Forelimb muscle (tissue), 1 donor: ENCODE measurements around the gene EFNA5. TPM values are rescaled to one million over a fixed set of nuclear protein-coding genes. Genes with fewer than 3 reads are reported as not detected.

Experiments
- DNase-seq: peaks from one replicate; pipeline ENCODE4 v3.0.0-alpha.2; 2013; ENCODE audit warnings: low read depth
- polyA plus RNA-seq: library from polyadenylated mRNA; unstranded; fragments of 120-200 nt; gene quantifications from one replicate; pipeline ENCODE4 v1.2.1, GENCODE V29; 2013; ENCODE audit not compliant: insufficient read length

EFNA5 gene
- 3.0 TPM for polyA plus RNA-seq

DNA sequence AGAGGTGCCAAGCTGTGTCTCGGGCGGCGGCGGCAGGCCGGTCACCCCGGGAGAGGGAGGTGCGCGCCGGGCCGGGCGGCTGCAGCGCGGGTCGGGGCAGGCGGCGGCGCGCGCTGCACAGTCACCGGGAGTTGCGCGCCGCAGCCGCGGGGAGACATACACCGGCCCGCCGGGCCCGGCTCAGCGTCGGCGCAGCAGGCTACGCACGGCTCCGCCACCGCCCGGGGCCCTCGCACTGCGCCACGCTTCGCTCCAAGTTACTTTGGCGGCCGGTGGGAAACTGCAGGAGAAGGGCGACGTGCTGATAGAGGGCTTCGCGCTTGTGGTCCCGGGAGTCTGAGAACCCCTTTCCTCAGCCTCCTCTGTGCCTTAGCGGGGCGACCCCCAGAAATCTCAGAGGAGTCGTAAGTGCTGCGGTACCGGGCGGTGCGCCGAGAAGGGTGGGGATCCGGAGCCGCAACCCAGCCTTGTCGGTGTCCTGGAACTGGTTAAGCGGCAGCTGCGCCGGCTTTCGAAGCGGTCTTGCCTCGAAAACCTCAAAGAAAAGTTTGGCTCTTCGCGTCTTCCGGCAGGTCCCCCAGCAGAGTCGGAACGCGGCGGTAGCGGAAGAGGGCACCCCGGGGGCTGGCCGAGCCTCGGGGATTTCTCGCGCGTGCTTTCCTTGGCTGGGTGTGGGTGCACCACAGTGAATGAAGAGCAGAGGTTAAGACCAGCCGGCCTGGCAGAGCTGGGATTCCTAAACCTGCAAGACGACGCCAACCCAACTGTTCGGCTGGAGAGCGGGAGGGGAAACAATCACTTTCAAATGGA lies at the start of gene EFNA5:
TSS of gene EFNA5 (minus strand) at position 6 of the 810 bp plus-strand sequence.
- DNase-seq = no peak

GRCh38 chr5:107719034-107719606 lies 48.4 kb upstream of the EFNA5 start:
- no peak for DNase-seq

DNA sequence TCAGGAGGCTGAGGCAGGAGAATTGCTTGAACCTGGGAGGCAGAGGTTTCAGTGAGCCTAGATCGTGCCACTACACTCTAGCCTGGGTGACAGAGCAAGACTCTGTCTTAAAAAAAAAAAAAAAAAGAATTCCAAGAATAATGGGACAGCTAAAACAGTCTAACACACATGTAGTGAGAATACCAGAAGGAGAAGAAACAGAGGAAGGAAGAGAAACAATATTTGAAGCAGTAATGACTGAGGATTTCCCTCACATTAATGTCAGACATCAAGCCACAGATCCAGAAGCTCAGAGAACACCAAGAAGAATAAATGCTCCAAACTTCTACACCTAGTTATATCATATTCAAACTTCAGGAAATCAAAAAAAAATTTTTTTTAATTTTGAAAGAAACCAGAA lies 47.1 kb upstream of the EFNA5 start:
- DNase-seq = no peak

GRCh38 chr5:107713228-107713627 lies 42.5 kb upstream of the EFNA5 start:
- no peak for DNase-seq

GRCh38 chr5:107712359-107712870 lies 41.7 kb upstream of the EFNA5 start:
- no peak for DNase-seq

- no peak for DNase-seq
Measured at GRCh38 chr5:107705402-107706014, 34.8 kb upstream of the EFNA5 start.

DNA sequence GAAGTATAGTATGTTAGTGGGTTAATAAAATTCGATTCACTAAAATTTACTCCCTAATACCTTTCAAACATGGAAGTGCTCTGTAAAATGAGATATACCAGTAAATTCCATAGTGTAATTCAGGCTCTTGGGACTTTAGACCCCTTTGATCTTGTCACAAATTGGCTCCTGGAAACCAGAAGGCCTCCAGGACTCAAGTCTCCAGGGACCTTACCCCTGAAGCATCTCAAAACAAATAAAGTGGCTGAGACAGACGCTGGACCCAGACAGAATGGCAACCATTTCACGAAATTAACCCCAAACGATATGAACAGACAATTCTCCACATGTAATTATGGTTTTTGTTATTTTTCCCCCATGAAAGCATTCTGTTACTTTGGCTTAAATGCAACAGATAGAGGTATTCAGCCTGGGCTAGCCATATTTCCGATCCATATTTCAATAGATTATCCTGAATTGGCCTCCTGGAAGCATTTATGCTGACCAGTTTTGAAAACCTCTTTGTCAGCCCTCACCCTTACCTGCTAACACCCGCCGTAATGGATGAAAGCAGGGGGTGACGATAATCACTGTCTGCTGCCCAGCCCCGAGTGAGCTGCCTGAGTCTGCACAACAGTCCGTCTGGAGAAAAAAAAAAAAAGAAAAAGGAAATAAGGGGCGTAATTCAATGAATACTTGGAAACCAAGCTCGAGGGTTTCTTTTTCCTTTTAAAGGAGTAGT lies 34.1 kb upstream of the EFNA5 start:
- DNase-seq = no peak

DNA sequence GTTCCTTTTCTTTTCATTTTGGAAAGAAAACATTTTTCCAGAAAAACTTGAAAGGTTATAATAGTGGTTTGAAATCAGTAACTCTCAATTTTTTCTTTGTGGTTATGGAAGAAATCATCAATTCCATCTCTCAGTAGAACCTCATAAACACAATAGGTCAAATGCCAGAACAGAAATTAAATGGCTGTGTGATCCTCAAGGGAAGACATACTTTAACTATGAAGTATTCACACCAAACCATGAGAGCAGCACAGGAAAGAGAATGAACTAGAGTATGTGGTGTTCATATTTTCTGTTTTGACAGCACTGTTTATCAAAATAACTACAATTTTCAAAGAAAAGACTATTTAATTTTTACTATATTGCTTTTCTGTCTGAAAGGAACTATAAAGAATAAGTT lies 29.7 kb upstream of the EFNA5 start:
- DNase-seq = no peak

GRCh38 chr5:107699425-107699824 lies 28.7 kb upstream of the EFNA5 start:
- DNase-seq = no peak

DNA sequence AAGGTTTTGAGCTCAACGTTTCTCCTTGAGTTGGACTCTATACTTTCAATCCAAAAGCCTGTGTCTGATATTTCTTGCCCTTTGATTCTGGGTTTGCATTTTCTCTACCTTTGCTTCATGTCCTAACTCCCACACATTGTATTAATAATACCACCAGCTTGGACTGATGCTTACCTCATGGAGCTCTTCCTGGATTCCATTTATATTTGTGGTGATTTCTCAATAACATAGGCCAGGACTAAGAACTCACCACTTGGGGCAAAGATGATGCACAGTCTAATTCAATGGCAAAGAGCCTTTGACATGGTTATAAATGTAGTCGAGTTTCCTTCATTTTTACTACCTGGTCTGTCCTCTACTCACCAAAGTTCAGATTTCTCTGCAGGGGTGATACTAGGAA lies 27.5 kb upstream of the EFNA5 start:
- DNase-seq = no peak

DNA sequence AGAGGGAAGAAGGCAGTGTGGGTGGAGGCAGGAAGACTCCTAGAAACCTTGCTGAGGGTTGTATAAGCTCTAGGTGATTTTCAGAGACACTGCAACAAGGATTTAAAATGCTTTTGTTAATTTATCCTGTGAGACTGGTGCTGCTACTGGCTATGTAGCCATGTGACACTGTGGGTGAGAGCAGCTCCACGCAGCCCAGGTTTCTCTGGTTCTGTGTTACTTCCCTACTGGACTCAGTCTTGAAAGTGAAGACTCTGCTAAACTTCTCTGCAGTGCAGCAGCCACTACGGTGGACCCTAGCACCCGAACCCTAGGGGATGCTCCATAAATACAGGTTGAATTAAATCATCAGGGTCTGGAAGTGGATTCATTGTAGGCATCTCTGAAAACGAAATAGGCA lies 25.8 kb upstream of the EFNA5 start:
- DNase-seq = no peak

- no peak for DNase-seq
Measured at GRCh38 chr5:107696080-107696479, 25.3 kb upstream of the EFNA5 start.

DNA sequence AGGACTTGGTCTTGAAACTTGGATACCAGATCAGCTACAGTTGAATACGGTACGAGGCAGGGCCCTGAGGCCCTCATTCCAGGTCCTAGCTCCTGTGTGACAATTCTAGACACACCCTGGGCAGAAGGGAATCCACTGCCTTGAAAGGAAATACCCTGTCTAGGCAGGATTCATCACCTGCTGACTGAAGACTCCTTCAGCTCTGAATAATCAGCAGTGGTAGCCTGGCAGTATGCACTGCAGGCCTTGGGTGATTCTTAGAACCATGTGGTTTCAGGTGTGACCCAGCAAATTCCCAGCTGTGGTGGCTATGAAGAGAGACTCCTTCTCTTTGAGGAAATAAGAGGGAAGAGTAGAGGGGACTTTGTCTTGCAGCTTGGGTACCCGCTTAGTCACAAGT lies 17.2 kb upstream of the EFNA5 start:
- DNase-seq = no peak

- DNase-seq = no peak
Measured at GRCh38 chr5:107687404-107687803, 16.7 kb upstream of the EFNA5 start.

- no peak for DNase-seq
Measured at GRCh38 chr5:107682533-107682932, 11.8 kb upstream of the EFNA5 start.

GRCh38 chr5:107680799-107681198 lies 10.1 kb upstream of the EFNA5 start:
- no peak for DNase-seq

- no peak for DNase-seq
Measured at GRCh38 chr5:107680099-107680498, 9.4 kb upstream of the EFNA5 start.

DNA sequence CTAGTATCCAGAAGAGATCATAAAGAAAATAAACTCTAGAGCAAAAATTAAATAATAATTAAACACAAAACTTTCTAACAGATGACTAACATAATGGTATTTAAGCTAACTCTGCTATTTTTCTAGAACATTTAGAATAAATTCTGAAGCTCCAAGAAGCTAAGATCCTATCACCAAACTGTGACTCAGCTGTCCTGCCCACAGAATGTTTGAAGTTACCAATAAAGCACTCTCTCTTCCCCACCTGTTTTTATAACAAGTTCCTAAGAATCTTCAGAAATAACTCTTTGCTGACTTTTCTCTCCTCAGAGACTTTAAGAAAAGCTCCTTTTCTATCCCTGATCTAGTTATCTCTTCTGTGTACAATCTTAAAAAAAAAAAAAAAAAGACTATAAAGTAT lies 6.0 kb upstream of the EFNA5 start:
- no peak for DNase-seq

GRCh38 chr5:107675201-107675600 lies 4.5 kb upstream of the EFNA5 start:
- DNase-seq = no peak

- no peak for DNase-seq
Measured at GRCh38 chr5:107674655-107675054, 3.9 kb upstream of the EFNA5 start.

DNA sequence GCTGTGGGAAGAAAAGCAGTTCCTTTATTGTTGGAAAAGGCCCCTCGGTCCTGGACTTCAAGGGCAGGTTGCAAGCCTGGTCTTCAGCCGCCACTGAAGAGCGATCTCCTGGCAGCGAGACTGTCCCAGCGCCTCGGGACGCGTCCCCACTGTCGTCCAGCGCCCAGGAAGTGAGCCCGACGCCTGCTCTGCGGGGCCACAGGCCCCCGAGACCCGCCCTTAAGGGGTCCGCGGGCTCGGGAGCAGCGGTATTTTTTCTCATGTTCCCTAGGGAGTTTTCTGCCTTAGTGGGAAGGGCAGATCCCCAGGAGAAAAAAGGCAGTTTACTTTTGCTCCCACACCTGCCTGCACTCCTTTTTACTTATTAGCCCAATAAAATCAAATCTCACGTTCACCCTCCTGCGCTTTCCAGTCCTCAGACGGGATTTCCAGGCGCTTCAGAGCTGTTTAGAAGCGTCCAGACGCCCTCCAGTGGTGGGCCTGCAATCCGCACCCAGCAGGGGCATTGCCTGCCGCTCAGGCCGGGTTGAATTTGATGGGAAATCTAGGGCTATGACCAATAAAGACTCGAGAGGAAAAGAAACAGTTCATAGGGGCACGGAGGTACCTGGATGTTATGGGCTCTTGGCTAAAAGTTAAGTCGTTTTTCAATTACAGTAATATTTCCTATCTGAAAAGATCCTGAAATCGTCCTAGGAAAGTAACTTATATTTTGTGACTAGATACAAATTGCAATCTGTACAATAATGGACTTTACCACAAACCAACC lies 2.8 kb upstream of the EFNA5 start:
- DNase-seq = peak; percentile 63

DNA sequence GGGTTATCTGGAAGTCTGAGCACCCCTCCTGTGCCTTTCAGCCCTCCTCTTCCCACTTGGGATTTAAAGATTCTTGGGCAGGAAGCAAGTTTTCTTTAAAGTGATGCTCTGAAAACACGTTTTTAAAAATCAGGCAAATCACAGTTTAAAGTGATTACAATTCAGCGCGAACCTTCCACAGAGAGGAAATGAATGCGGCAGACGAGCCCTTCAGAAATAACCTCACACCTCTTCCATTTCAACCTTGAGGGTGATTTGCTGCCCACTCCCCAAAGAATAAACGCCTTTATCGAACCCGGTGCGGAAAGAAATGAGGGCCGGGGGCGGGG lies 2.3 kb upstream of the EFNA5 start:
- no peak for DNase-seq
